PC-3 (cell line): ENCODE results near the gene TC2N.

Source experiments
- EZH2 ChIP-seq: fragments of 300-600 bp; sonication (generic); IDR thresholded peaks from one replicate; pipeline ENCODE4 v1.6.1; 2017; ENCODE audit warnings: antibody characterized with exemption, mild to moderate bottlenecking, low read length; ENCODE audit not compliant: unreplicated experiment
- EZH2phosphoT487 ChIP-seq: fragments of 300-600 bp; sonication (generic); IDR thresholded peaks from 2 replicates; pipeline ENCODE4 v1.6.1; 2018; ENCODE audit warnings: mild to moderate bottlenecking, antibody characterized with exemption, low read length, borderline replicate concordance
- TF ChIP-seq, protein P1 (sequence below): fragments of 300-600 bp; sonication (generic); conservative IDR thresholded peaks from 2 replicates; pipeline ENCODE4 v1.5.1; 2017; ENCODE audit warnings: antibody characterized with exemption, low read depth, mild to moderate bottlenecking, low read length

DNA sequence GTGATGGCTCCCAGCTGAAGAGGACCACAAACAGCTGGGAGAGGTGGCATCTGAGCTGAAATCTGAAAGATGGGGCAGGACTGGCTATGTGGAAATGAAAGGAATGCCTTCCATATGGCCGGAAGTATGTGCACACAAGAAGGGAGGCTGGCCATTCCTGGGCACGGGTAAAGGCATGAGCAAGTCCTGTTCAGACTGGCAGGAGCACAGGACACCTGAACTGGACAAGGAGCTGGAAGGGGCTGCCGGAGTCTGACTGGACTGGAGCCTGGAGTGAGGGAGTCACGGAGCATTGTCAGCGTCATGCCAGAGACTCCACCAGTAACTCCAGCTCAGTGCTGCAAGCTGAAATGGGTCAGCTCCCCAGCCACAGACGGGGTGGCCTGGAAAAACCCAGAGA, 11.9 kb upstream of the TC2N start:
- TF ChIP-seq, protein P1, sequence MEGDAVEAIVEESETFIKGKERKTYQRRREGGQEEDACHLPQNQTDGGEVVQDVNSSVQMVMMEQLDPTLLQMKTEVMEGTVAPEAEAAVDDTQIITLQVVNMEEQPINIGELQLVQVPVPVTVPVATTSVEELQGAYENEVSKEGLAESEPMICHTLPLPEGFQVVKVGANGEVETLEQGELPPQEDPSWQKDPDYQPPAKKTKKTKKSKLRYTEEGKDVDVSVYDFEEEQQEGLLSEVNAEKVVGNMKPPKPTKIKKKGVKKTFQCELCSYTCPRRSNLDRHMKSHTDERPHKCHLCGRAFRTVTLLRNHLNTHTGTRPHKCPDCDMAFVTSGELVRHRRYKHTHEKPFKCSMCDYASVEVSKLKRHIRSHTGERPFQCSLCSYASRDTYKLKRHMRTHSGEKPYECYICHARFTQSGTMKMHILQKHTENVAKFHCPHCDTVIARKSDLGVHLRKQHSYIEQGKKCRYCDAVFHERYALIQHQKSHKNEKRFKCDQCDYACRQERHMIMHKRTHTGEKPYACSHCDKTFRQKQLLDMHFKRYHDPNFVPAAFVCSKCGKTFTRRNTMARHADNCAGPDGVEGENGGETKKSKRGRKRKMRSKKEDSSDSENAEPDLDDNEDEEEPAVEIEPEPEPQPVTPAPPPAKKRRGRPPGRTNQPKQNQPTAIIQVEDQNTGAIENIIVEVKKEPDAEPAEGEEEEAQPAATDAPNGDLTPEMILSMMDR = no peak
- TF ChIP-seq EZH2 = no peak
- no peak for TF ChIP-seq EZH2phosphoT487
